Prostate gland (tissue), 2 donors: ENCODE data around the gene MIPOL1. TPM values are rescaled to one million over a fixed set of nuclear protein-coding genes. Genes with fewer than 3 reads are reported as not detected.
A peak's percentile ranks its signal among the peaks of the same experiment; 100 is the strongest.

Experiments used
- DNase-seq: peaks from one replicate; pipeline ENCODE4 v3.0.0-alpha.2; 2019; ENCODE audit warnings: low spot score
- H3K27ac ChIP-seq, 2 donors: fragments of 200-600 bp; sonication (generic); 2 replicates each; pipeline ENCODE4 v1.5.1; 2017 to 2019
- H3K27me3 ChIP-seq: fragments of 200-600 bp; sonication (generic); replicated peaks from 2 replicates; pipeline ENCODE4 v1.5.1; 2019; ENCODE audit not compliant: insufficient read depth
- H3K36me3 ChIP-seq, 2 donors: fragments of 200-600 bp; sonication (generic); 1 replicate in 1 of 2; 2 replicates in 1 of 2; pipeline versions ENCODE4 v1.5.1 to v1.8.1; 2017 to 2019
- H3K4me1 ChIP-seq: fragments of 200-600 bp; sonication (generic); replicated peaks from 2 replicates; pipeline ENCODE4 v1.5.1; 2019
- H3K4me3 ChIP-seq, 2 donors: fragments of 200-600 bp; sonication (generic); 2 replicates each; pipeline ENCODE4 v1.5.1; 2017 to 2019
- H3K9me3 ChIP-seq: fragments of 200-600 bp; sonication (generic); 2 replicates; pipeline ENCODE4 v1.5.1; 2017
- CTCF ChIP-seq, 4 experiments: fragments of 200-600 bp in 2 of 4; fragments of 450-650 bp in 2 of 4; sonication (generic) in 2 of 4; IDR thresholded peaks; 1 replicate in 3 of 4; 2 replicates in 1 of 4; pipeline ENCODE4 v1.5.1; 2016 to 2019; ENCODE audit warnings: antibody characterized with exemption in 4 of 4, mild to moderate bottlenecking in 2 of 4, moderate library complexity in 2 of 4
- POLR2A ChIP-seq: fragments of 450-650 bp; IDR thresholded peaks from one replicate; pipeline ENCODE4 v1.6.1; 2016; ENCODE audit warnings: antibody characterized with exemption, mild to moderate bottlenecking
- POLR2AphosphoS5 ChIP-seq: sonication (generic); formaldehyde crosslinking; IDR thresholded peaks from one replicate; pipeline ENCODE4 v1.6.1; 2017; ENCODE audit warnings: antibody characterized with exemption
- WGBS: methylation state at CpG from one replicate; pipeline ENCODE4 v1.1.5; 2018; 5-methylcytosine and 5-hydroxymethylcytosine counted together
- intact Hi-C: fragments of 100-400 bp; cut with DNase I; formaldehyde crosslinking; loops from one replicate; pipeline ENCODE4 v1.14.2; 2022
- total RNA-seq, 2 donors: library from RNA; depleted of rRNA; stranded (reverse); fragments of >200 nt; gene quantifications; one replicate each; pipeline ENCODE4 v1.1.0, GENCODE V29; 2016

MIPOL1 gene
- total RNA-seq, 2 donors from 2014 or later = 14.4 to 31.4 TPM

DNA sequence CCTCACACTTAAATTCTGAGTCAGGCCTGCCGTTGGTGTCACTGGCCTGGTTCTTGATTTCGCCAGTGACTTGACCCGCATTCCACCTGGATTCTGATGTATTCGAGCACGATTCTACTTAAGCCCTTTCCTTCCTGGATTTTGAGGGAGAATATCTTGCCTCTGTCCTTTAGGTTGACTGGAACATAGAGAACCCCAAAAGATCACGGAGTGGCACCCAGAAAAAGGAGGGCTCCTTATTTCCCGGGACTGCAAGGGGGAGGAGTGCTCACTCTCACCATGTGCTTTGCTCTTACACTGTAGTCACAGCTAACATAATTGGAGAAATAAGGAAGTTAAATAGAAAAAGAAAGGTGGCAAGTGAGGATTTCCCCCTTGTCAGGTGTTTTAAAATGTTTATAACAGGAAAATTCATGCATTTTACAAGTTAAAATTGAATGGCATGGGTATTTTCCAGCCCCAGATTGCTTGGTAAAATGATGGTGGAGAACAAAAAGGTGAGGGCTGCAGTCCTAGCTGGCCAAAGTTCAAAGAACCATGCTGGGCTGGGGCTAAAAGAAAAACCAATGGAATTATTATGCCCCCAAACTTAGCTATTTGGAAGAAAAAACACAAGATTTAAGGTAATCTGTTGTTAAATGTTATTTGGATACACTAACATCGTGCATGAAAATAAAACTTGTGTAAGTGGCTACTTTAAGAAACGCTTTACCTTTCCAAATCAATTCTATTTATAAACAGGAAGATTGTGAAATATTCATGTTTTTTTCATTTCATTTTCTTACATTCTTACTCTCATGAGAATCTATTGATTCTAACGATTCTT lies 388.4 kb downstream of the MIPOL1 start:
- Histone ChIP-seq H3K36me3 (no peaks in the 10 kb centered on the region), H3K4me3 (peak overlapping the region in 1 of 2 donors; percentile 63), H3K4me1 (peaks cover 7% of the 10 kb centered on the region), H3K27ac (peak overlapping the region; percentile 96), H3K27me3 (no peaks in the 10 kb centered on the region), H3K9me3 (no peaks in the 10 kb centered on the region)
- TF ChIP-seq POLR2A = no peak
- TF ChIP-seq POLR2AphosphoS5 = peak; percentile 40
- intact Hi-C loops = no loop called here
- DNase-seq = no peak
- 5% methylated on average over 10 of the region's 10 CpGs for WGBS

DNA sequence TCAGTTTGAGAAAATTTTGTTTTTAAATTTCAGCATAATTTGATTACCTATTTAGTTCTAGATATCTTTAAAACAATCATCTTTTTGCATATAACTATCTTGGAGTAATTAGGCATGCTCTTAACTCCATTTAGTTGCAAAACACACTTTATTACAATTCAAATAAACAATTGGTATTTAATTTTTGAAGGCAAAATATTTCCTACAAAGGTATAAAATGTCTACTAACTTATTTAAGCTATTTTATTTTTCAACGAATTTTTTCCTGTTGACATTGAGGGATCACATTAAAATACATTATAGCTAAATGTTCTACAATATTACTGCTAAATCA lies 389.0 kb downstream of the MIPOL1 start:
- peak overlapping the region; percentile 96 for H3K27ac ChIP-seq
- H3K9me3 ChIP-seq = no peaks in the 10 kb centered on the region
- no peaks in the 10 kb centered on the region for H3K27me3 ChIP-seq
- H3K4me1 ChIP-seq = peaks cover 7% of the 10 kb centered on the region
- intact Hi-C loops = no loop called here
- WGBS = 0% methylated on average over 1 of the region's 1 CpG
- H3K4me3 ChIP-seq = peak overlapping the region in 1 of 2 donors; percentile 63
- H3K36me3 ChIP-seq = no peaks in the 10 kb centered on the region
- TF ChIP-seq CTCF (IDR thresholded peaks at IDR 0.05) (no peak), POLR2AphosphoS5 (no peak), POLR2A (no peak)
- no peak for DNase-seq

GRCh38 chr14:37587131-37587803 lies 389.5 kb downstream of the MIPOL1 start:
- intact Hi-C loops = no loop called here
- TF ChIP-seq POLR2AphosphoS5 = no peak
- no peak for TF ChIP-seq CTCF (IDR thresholded peaks at IDR 0.05)
- TF ChIP-seq POLR2A = no peak
- DNase-seq = no peak
- 9% methylated on average over 4 of the region's 4 CpGs for WGBS
- Histone ChIP-seq H3K27ac (peak overlapping the region; percentile 96), H3K27me3 (no peaks in the 10 kb centered on the region), H3K4me1 (peaks cover 7% of the 10 kb centered on the region), H3K4me3 (peak overlapping the region; percentile 59 to 63), H3K9me3 (no peaks in the 10 kb centered on the region), H3K36me3 (no peaks in the 10 kb centered on the region)

DNA sequence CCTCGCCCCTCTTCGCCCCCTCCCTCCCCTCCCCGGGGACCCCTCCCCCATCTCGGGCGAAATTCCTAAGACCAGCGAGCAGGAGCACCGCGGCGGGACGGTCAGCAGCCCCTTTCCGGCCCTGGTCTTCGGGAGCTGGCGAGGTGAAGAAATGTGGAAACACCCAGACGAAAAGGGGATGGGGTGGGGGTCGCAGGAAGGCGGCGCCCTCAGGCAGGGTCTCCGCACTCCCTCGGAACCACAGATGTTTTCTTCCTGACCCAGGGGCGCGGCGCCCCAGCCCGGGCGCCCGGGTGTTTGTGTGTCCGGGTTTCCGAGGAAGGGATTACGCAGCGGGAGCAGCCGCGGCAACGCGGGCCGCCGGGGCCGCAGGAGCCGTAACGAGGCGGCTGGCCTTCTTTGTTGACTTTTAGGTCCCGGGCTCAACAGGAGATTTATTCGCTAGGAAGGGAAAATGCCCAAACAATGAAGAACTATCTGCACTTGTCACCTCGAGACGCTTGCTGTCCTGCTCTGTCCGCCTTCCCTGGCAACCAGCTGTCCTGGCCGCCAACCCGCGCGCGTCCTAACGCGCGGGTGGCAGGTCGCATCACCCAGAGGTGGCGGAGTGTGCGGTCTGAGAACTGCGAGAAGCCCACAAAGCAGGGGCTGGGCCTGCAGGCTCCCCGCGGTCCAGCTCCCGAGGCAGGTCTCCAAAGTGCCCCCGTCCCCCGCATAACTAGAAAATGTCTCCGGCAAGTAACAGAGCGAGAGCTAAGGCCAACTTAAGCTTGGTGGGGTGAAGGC lies 390.3 kb downstream of the MIPOL1 start:
- DNase-seq = no peak
- Histone ChIP-seq H3K36me3 (no peaks in the 10 kb centered on the region), H3K4me3 (peak overlapping the region; percentile 59 to 63), H3K4me1 (peaks cover 7% of the 10 kb centered on the region), H3K27me3 (no peaks in the 10 kb centered on the region), H3K27ac (peak overlapping the region; percentile 96), H3K9me3 (no peaks in the 10 kb centered on the region)
- WGBS = 3% methylated on average over 63 of the region's 63 CpGs
- TF ChIP-seq POLR2A (no peak), CTCF (IDR thresholded peaks at IDR 0.05) (peak in 1 of 4 experiments; percentile 10)
- intact Hi-C loops = no loop called here

- intact Hi-C loops = no loop called here
- DNase-seq = peak; percentile 70
- Histone ChIP-seq H3K9me3 (no peaks in the 10 kb centered on the region), H3K4me3 (peak overlapping the region; percentile 59 to 63), H3K27ac (peak overlapping the region; percentile 96), H3K27me3 (no peaks in the 10 kb centered on the region), H3K4me1 (peaks cover 7% of the 10 kb centered on the region), H3K36me3 (no peaks in the 10 kb centered on the region)
- TF ChIP-seq POLR2AphosphoS5 (peak; percentile 60), CTCF (IDR thresholded peaks at IDR 0.05) (no peak), POLR2A (no peak)
- 8% methylated on average over 6 of the region's 6 CpGs for WGBS
Observed at GRCh38 chr14:37588667-37588955, 390.9 kb downstream of the MIPOL1 start.
